ENCODE results near the gene NAALADL2.

DNA sequence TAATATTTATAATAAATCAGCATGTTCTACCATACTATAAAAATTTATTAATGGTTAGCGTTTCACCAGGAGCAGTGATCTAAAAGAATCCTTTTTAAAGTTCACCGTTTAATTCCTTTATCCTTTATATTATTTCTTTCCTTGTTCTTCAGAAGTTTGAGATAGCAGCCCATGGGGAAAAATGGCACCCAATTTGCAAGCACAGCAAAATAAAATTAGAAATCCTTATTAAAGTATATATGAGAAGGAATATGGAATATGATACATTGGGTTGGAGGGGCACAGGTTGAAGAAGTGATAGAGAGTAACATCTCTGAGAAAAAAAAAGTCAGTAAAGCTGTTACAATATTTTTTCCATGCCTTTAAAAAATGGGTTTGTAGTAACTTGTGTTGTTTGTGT, 892.0 kb downstream of the NAALADL2 start:
- TF ChIP-seq, protein P1, sequence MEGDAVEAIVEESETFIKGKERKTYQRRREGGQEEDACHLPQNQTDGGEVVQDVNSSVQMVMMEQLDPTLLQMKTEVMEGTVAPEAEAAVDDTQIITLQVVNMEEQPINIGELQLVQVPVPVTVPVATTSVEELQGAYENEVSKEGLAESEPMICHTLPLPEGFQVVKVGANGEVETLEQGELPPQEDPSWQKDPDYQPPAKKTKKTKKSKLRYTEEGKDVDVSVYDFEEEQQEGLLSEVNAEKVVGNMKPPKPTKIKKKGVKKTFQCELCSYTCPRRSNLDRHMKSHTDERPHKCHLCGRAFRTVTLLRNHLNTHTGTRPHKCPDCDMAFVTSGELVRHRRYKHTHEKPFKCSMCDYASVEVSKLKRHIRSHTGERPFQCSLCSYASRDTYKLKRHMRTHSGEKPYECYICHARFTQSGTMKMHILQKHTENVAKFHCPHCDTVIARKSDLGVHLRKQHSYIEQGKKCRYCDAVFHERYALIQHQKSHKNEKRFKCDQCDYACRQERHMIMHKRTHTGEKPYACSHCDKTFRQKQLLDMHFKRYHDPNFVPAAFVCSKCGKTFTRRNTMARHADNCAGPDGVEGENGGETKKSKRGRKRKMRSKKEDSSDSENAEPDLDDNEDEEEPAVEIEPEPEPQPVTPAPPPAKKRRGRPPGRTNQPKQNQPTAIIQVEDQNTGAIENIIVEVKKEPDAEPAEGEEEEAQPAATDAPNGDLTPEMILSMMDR (IDR thresholded peaks at IDR 0.05): no peak
- TF ChIP-seq, protein P2, sequence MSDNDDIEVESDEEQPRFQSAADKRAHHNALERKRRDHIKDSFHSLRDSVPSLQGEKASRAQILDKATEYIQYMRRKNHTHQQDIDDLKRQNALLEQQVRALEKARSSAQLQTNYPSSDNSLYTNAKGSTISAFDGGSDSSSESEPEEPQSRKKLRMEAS (IDR thresholded peaks at IDR 0.05): no peak
- TF ChIP-seq ESRRA (IDR thresholded peaks at IDR 0.05; ENCODE audit: borderline replicate concordance, low read length): no peak
- TF ChIP-seq, protein P3, sequence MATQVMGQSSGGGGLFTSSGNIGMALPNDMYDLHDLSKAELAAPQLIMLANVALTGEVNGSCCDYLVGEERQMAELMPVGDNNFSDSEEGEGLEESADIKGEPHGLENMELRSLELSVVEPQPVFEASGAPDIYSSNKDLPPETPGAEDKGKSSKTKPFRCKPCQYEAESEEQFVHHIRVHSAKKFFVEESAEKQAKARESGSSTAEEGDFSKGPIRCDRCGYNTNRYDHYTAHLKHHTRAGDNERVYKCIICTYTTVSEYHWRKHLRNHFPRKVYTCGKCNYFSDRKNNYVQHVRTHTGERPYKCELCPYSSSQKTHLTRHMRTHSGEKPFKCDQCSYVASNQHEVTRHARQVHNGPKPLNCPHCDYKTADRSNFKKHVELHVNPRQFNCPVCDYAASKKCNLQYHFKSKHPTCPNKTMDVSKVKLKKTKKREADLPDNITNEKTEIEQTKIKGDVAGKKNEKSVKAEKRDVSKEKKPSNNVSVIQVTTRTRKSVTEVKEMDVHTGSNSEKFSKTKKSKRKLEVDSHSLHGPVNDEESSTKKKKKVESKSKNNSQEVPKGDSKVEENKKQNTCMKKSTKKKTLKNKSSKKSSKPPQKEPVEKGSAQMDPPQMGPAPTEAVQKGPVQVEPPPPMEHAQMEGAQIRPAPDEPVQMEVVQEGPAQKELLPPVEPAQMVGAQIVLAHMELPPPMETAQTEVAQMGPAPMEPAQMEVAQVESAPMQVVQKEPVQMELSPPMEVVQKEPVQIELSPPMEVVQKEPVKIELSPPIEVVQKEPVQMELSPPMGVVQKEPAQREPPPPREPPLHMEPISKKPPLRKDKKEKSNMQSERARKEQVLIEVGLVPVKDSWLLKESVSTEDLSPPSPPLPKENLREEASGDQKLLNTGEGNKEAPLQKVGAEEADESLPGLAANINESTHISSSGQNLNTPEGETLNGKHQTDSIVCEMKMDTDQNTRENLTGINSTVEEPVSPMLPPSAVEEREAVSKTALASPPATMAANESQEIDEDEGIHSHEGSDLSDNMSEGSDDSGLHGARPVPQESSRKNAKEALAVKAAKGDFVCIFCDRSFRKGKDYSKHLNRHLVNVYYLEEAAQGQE (IDR thresholded peaks at IDR 0.05): no peak
- TF ChIP-seq CHD2 (IDR thresholded peaks at IDR 0.05; ENCODE audit: low read length, partially characterized antibody): no peak
- TF ChIP-seq POLR2A (IDR thresholded peaks at IDR 0.05; ENCODE audit: low read length): no peak
- TF ChIP-seq CBX2 (IDR thresholded peaks at IDR 0.05; ENCODE audit: borderline replicate concordance, low read depth): no peak
- no peak for TF ChIP-seq POLR2AphosphoS2 (conservative IDR thresholded peaks at IDR 0.05; ENCODE audit: low read length)
- no peak for TF ChIP-seq GATA3 (IDR thresholded peaks at IDR 0.05; ENCODE audit: borderline replicate concordance)
- TF ChIP-seq RCOR1 (IDR thresholded peaks at IDR 0.05; ENCODE audit: low read depth, low read length): no peak
- TF ChIP-seq, protein P4, sequence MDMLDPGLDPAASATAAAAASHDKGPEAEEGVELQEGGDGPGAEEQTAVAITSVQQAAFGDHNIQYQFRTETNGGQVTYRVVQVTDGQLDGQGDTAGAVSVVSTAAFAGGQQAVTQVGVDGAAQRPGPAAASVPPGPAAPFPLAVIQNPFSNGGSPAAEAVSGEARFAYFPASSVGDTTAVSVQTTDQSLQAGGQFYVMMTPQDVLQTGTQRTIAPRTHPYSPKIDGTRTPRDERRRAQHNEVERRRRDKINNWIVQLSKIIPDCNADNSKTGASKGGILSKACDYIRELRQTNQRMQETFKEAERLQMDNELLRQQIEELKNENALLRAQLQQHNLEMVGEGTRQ (IDR thresholded peaks at IDR 0.05): no peak
- no peak for TF ChIP-seq HOXA7 (CRISPR knock-in tag; IDR thresholded peaks at IDR 0.05)
- TF ChIP-seq RAD21 (conservative IDR thresholded peaks at IDR 0.05 in 1 of 2, IDR thresholded peaks at IDR 0.05 in 1 of 2): no peak
- TF ChIP-seq KDM1A (IDR thresholded peaks at IDR 0.05; ENCODE audit: low read depth): no peak

Data from A549 (cell line).